Measurements from ENCODE around the gene CDYL2. TPM values are rescaled to one million over a fixed set of nuclear protein-coding genes. Genes with fewer than 3 reads are reported as not detected.
A peak's percentile ranks its signal among the peaks of the same experiment; 100 is the strongest.

CDYL2 gene
- total and polyA plus RNA-seq, 2 experiments from 2014 or later = 2.1 to 5.2 TPM

- Histone ChIP-seq H3K36me3 (ENCODE audit: low read depth) (no peaks in the 10 kb centered on the region), H3K9me3 (ENCODE audit: low read depth) (no peaks in the 10 kb centered on the region), H3K9me2 (ENCODE audit: insufficient read depth) (no peaks in the 10 kb centered on the region), H3K4me1 (ENCODE audit: insufficient read depth) (no peaks in the 10 kb centered on the region), H3K9ac (no peak overlapping the region), H4K20me1 (ENCODE audit: insufficient read depth) (no peaks in the 10 kb centered on the region), H3K27ac (no peak overlapping the region), H3F3A (ENCODE audit: insufficient read depth) (no peaks in the 10 kb centered on the region), H3K4me3 (no peak overlapping the region), H3K79me2 (ENCODE audit: insufficient read depth) (no peaks in the 10 kb centered on the region), H2AFZ (no peak overlapping the region), H3K4me2 (ENCODE audit: unreplicated experiment) (no peak overlapping the region), H3K27me3 (replicated peaks; ENCODE audit: insufficient read depth) (no peaks in the 10 kb centered on the region; the same call in 1 of the 2 replicates)
- in situ Hi-C loops (cut with MboI) = no loop called here
- no peak for DNase-seq
- WGBS, 2 experiments (ENCODE audit: low coverage in 1 of 2, low lambda C conversion rate in 2 of 2, missing lambda C conversion rate in 2 of 2) = 42 to 49% methylated on average over 4 of the region's 4 CpGs
- TF ChIP-seq EZH2 (IDR thresholded peaks at IDR 0.05; ENCODE audit: insufficient read depth, poor library complexity, severe bottlenecking) (no peak), EZH2phosphoT487 (IDR thresholded peaks at IDR 0.05; ENCODE audit: insufficient read depth, low read depth) (no peak)
Measured at GRCh38 chr16:80828495-80828894, 24.1 kb upstream of the CDYL2 start.

DNA sequence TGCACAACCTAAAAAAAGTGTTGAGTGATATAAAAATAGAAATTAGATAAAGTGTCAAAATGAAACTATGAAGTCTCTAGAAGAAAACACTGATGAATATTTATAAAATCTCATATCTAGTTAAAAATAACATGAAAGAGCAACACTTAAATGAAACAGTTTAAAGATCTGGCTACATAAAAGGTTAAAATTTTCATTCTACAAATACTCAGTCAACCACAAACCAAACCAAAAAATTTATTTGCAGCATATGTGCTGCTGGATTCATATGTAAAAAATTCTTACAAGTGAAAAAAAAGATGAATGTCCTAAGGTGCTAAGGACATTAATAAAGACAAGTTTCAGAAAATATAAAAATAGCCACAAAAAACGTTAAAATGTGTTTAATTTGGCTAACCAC is 22.6 kb upstream of the CDYL2 start:
- H2AFZ ChIP-seq = no peak overlapping the region
- in situ Hi-C loops (cut with MboI) = no loop called here

DNA sequence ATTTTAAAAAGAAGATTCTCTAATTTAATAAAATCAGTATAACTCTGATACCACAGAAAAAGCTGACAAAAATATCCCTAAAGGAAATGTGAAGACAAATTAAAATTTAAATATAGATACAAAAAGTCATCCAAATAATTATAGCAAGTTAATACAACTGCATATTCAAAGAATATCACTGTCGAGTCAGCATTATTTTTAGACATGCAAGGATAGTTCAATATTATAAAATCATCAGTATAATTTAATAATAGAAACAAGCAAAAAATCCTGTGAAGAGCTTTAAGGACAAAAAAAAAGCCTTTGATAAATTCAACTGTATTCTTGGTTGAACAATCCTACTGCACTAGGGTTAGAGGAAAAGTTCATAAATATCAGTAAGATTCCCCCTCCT is 21.0 kb upstream of the CDYL2 start:
- Histone ChIP-seq H3K4me1 (ENCODE audit: insufficient read depth) (no peaks in the 10 kb centered on the region), H2AFZ (no peak overlapping the region), H3K9ac (no peak overlapping the region), H3F3A (ENCODE audit: insufficient read depth) (no peaks in the 10 kb centered on the region), H3K27ac (no peak overlapping the region), H3K9me2 (ENCODE audit: insufficient read depth) (no peaks in the 10 kb centered on the region), H3K4me2 (ENCODE audit: unreplicated experiment) (no peak overlapping the region), H3K79me2 (ENCODE audit: insufficient read depth) (no peaks in the 10 kb centered on the region), H3K9me3 (ENCODE audit: low read depth) (no peaks in the 10 kb centered on the region), H3K27me3 (replicated peaks; ENCODE audit: insufficient read depth) (no peaks in the 10 kb centered on the region; the same call in 1 of the 2 replicates), H4K20me1 (ENCODE audit: insufficient read depth) (no peaks in the 10 kb centered on the region), H3K4me3 (no peak overlapping the region), H3K36me3 (ENCODE audit: low read depth) (no peaks in the 10 kb centered on the region)
- TF ChIP-seq EZH2 (IDR thresholded peaks at IDR 0.05; ENCODE audit: insufficient read depth, poor library complexity, severe bottlenecking) (no peak), EZH2phosphoT487 (IDR thresholded peaks at IDR 0.05; ENCODE audit: insufficient read depth, low read depth) (no peak)
- DNase-seq = no peak
- WGBS, 2 experiments (ENCODE audit: low coverage in 1 of 2, low lambda C conversion rate in 2 of 2, missing lambda C conversion rate in 2 of 2) = 94 to 100% methylated on average over 1 of the region's 1 CpG
- in situ Hi-C loops (cut with MboI) = no loop called here

More for the DNA sequence above, 22.6 kb upstream of the CDYL2 start:
- H3K9ac ChIP-seq = no peak overlapping the region
- no peaks in the 10 kb centered on the region for H3K9me3 ChIP-seq (ENCODE audit: low read depth)
- TF ChIP-seq EZH2 (IDR thresholded peaks at IDR 0.05; ENCODE audit: insufficient read depth, poor library complexity, severe bottlenecking) = no peak
- TF ChIP-seq EZH2phosphoT487 (IDR thresholded peaks at IDR 0.05; ENCODE audit: insufficient read depth, low read depth) = no peak
- H3K27me3 ChIP-seq (replicated peaks; ENCODE audit: insufficient read depth) = no peaks in the 10 kb centered on the region; the same call in 1 of the 2 replicates
- H3K9me2 ChIP-seq (ENCODE audit: insufficient read depth) = no peaks in the 10 kb centered on the region
- H3K27ac ChIP-seq = no peak overlapping the region
- WGBS, 2 experiments (ENCODE audit: low coverage in 1 of 2, low lambda C conversion rate in 2 of 2, missing lambda C conversion rate in 2 of 2) = 7% methylated on average over 1 of the region's 1 CpG
- H4K20me1 ChIP-seq (ENCODE audit: insufficient read depth) = no peaks in the 10 kb centered on the region
- H3K36me3 ChIP-seq (ENCODE audit: low read depth) = no peaks in the 10 kb centered on the region
- H3F3A ChIP-seq (ENCODE audit: insufficient read depth) = no peaks in the 10 kb centered on the region
- no peaks in the 10 kb centered on the region for H3K79me2 ChIP-seq (ENCODE audit: insufficient read depth)
- DNase-seq = no peak
- no peak overlapping the region for H3K4me2 ChIP-seq (ENCODE audit: unreplicated experiment)
- H3K4me1 ChIP-seq (ENCODE audit: insufficient read depth) = no peaks in the 10 kb centered on the region
- no peak overlapping the region for H3K4me3 ChIP-seq

- WGBS, 2 experiments (ENCODE audit: low coverage in 1 of 2, low lambda C conversion rate in 2 of 2, missing lambda C conversion rate in 2 of 2) = 22% methylated on average over 5 of the region's 5 CpGs
- H2AFZ ChIP-seq = 0 out of 2 replicates have a peak overlapping the region, but pooled peaks have one; percentile 11
- no peaks in the 10 kb centered on the region for H3K79me2 ChIP-seq (ENCODE audit: insufficient read depth)
- H3K9ac ChIP-seq = no peak overlapping the region
- DNase-seq = peak; percentile 69
- no peaks in the 10 kb centered on the region; the same call in 1 of the 2 replicates for H3K27me3 ChIP-seq (replicated peaks; ENCODE audit: insufficient read depth)
- no peak overlapping the region for H3K27ac ChIP-seq
- H3K36me3 ChIP-seq (ENCODE audit: low read depth) = no peaks in the 10 kb centered on the region
- H3K4me1 ChIP-seq (ENCODE audit: insufficient read depth) = no peaks in the 10 kb centered on the region
- no peak overlapping the region for H3K4me3 ChIP-seq
- H4K20me1 ChIP-seq (ENCODE audit: insufficient read depth) = no peaks in the 10 kb centered on the region
- in situ Hi-C loops (cut with MboI) = no loop called here
- no peaks in the 10 kb centered on the region for H3K9me3 ChIP-seq (ENCODE audit: low read depth)
- H3F3A ChIP-seq (ENCODE audit: insufficient read depth) = no peaks in the 10 kb centered on the region
- H3K4me2 ChIP-seq (ENCODE audit: unreplicated experiment) = no peak overlapping the region
- no peak for TF ChIP-seq EZH2 (IDR thresholded peaks at IDR 0.05; ENCODE audit: insufficient read depth, poor library complexity, severe bottlenecking)
- no peak for TF ChIP-seq EZH2phosphoT487 (IDR thresholded peaks at IDR 0.05; ENCODE audit: insufficient read depth, low read depth)
- no peaks in the 10 kb centered on the region for H3K9me2 ChIP-seq (ENCODE audit: insufficient read depth)
Measured at GRCh38 chr16:80824623-80825364, 20.4 kb upstream of the CDYL2 start.
